ENCODE results near the gene RAB31.

- TF ChIP-seq POLR2A (IDR thresholded peaks at IDR 0.05) (no peak), CTCF (IDR thresholded peaks at IDR 0.05) (no peak)
These were observed 87.9 kb downstream of the RAB31 start for GRCh38 chr18:9796011-9796410.
